Measurements from ENCODE around the gene NPHS2. TPM values are rescaled to one million over a fixed set of nuclear protein-coding genes. Genes with fewer than 3 reads are reported as not detected.

The NPHS2 gene
- total and polyA plus RNA-seq, 2 of the 13 experiments (the other 11 are each of a cell fraction or from before 2014, with no cell fraction given) = not detected

- Histone ChIP-seq H3K4me2 (ENCODE audit: low read depth, low read length) (no peak overlapping the region), H3K36me3 (replicated peaks in 1 of 2; ENCODE audit: control insufficient read depth in 1 of 2, insufficient read depth in 2 of 2, low read length in 2 of 2) (no peaks in the 10 kb centered on the region), H4K20me1 (ENCODE audit: insufficient read depth, low read length) (no peaks in the 10 kb centered on the region), H3K4me3 (replicated peaks in 1 of 3; ENCODE audit: insufficient read depth in 1 of 3, low read depth in 2 of 3, low read length in 3 of 3) (no peak overlapping the region), H3K27ac (ENCODE audit: extremely low read length, insufficient read depth, low read length) (no peak overlapping the region), H3K4me1 (ENCODE audit: insufficient read depth, low read length) (no peaks in the 10 kb centered on the region), H3K27me3 (ENCODE audit: control insufficient read depth in 1 of 2, insufficient read depth in 2 of 2, low read length in 2 of 2) (no peaks in the 10 kb centered on the region), H2AFZ (ENCODE audit: low read length) (no peak overlapping the region), H3K79me2 (ENCODE audit: insufficient read depth, low read length) (no peaks in the 10 kb centered on the region), H3K9ac (ENCODE audit: insufficient read depth, low read depth, low read length) (no peak overlapping the region), H3K9me3 (ENCODE audit: low read length) (no peaks in the 10 kb centered on the region)
- CTCF ChIA-PET (ENCODE audit: low intra/inter-chr PET ratio, low total read pairs) = no interaction called here
- no peak for TF ChIP-seq FIP1L1 (IDR thresholded peaks at IDR 0.05; ENCODE audit: borderline replicate concordance, insufficient read depth, low read depth, low read length)
- TF ChIP-seq PLSCR1 (CRISPR knock-in tag; IDR thresholded peaks at IDR 0.05; ENCODE audit: borderline replicate concordance) = no peak
- TF ChIP-seq POLR2G (IDR thresholded peaks at IDR 0.05; ENCODE audit: low read depth, low read length) = no peak
- TF ChIP-seq NFIB (CRISPR knock-in tag; IDR thresholded peaks at IDR 0.05; ENCODE audit: borderline replicate concordance) = no peak
- no peak for TF ChIP-seq PRPF4 (IDR thresholded peaks at IDR 0.05; ENCODE audit: low read depth, low read length, poor library complexity, severe bottlenecking)
- no peak for TF ChIP-seq ZNF33A (CRISPR knock-in tag; IDR thresholded peaks at IDR 0.05; ENCODE audit: borderline replicate concordance)
- no peak for TF ChIP-seq HOXA7 (CRISPR knock-in tag; IDR thresholded peaks at IDR 0.05)
- no peak for TF ChIP-seq ATAD3A (CRISPR knock-in tag; IDR thresholded peaks at IDR 0.05)
- no peak for TF ChIP-seq ZNF784 (CRISPR knock-in tag; IDR thresholded peaks at IDR 0.05; ENCODE audit: borderline replicate concordance)
- TF ChIP-seq ZNF816 (CRISPR knock-in tag; IDR thresholded peaks at IDR 0.05; ENCODE audit: borderline replicate concordance) = no peak
- TF ChIP-seq TRIM24 (CRISPR knock-in tag; IDR thresholded peaks at IDR 0.05) = no peak
- no peak for TF ChIP-seq ZNF432 (CRISPR knock-in tag; IDR thresholded peaks at IDR 0.05; ENCODE audit: borderline replicate concordance)
- TF ChIP-seq THAP7 (CRISPR knock-in tag; IDR thresholded peaks at IDR 0.05) = no peak
- no peak for TF ChIP-seq ZNF550 (CRISPR knock-in tag; IDR thresholded peaks at IDR 0.05; ENCODE audit: borderline replicate concordance)
- no peak for TF ChIP-seq TCF12 (IDR thresholded peaks at IDR 0.05)
- TF ChIP-seq TCF12 (CRISPR knock-in tag; IDR thresholded peaks at IDR 0.05) = no peak
- TF ChIP-seq ARNT (IDR thresholded peaks at IDR 0.05) = no peak
- DNase-seq (ENCODE audit: low spot score) (no peak), FAIRE-seq (no peak), ATAC-seq (no peak)
- POLR2A ChIA-PET = no interaction called here
- 0% methylated on average over 1 of the region's 1 CpG for WGBS (ENCODE audit: low lambda C conversion rate)
- in situ Hi-C loops (cut with HindIII; ENCODE audit: extremely low pct_ligation_motif_present, low pct_unique_long_range_greater_than_20kb) = no loop called here
- intact Hi-C loops (cut with micrococcal nuclease; ENCODE audit: unreplicated experiment) = no loop called here
- BruUV-seq (replicated peaks) = no TSS peak
Measured at GRCh38 chr1:179558078-179558477, 17.7 kb downstream of the NPHS2 start.

Measured in HepG2 (cell line).